HG03571 (cell line): ENCODE results near the gene LRRC41.
A peak's percentile ranks its signal among the peaks of the same experiment; 100 is the strongest.
"Not testable (repeated sequence)": the region's sequence is repeated elsewhere in the genome, so short reads cannot be mapped to it uniquely, and the experiment has no call there.

Source experiments
- ATAC-seq: cut with Tn5 transposase; IDR thresholded peaks from one replicate; pipeline ENCODE4 v1.9.1; 2021; ENCODE audit not compliant: unreplicated experiment

LRRC41 gene

DNA sequence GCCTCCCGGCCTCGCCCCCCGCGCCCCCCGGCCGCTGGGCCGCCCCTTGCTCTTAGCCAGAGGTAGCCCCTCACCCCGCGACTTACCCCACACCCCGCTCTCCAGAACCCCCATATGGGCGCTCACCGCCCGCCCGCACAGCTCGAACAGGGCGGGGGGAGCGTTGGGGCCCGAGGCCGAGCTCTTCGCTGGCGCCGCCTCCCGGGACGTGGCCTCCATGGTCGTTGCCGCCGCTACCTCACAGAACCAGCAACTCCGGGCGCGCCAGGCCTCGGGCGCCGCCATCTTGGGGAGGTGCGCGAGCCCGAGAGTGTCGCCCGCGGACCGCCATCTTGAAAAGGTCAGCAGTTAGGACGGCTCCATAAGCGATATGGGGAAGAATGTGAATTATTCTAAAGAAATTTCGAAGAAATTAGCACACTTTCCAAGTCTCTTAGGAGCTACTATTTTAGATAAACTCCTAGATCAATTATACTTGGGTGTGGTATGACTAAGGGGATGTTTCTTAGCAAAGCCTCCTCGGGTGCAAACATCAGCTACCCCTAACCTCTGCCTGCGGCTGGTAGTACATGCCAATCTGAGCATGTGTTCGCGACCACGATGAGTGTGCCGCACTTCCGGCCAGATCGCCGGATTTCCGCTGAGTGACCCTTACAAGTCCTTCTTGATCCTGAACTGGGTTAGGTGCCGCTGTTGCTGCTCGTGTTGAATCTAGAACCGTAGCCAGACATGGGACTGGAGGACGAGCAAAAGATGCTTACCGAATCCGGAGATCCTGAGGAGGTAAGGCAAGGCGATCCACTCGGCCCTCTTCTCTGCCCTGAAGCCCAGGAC is at the start of gene LRRC41, which contains the start of gene UQCRH:
Gene LRRC41, minus strand, starts transcription at position 579 of the 834 bp plus-strand sequence. Its CDS starts 294 bp downstream, at position 285.
Gene UQCRH, plus strand, starts transcription at position 661 of the 834 bp plus-strand sequence. Its CDS starts 69 bp downstream, at position 730.
- ATAC-seq: peak; percentile 76

DNA sequence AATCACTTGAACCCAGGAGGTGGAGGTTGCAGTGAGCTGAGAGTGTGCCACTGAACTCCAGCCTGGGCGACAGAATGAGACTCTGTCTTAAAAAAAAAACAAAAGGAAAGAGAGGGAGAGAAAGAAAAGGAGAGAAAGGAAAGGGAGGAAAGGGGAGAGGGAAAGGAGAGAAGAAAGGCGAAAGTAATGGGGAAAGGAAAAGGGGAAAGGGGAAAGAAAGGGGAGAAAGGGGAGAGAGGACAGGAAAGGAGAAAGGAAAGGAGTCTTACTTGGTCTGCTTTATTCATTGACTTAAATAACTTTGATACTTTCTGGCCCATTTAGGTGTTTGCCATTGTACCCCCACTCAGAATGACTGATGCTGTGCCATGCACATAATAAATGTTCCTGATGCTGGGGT is 48.9 kb upstream of the LRRC41 start:
- no peak for ATAC-seq

DNA sequence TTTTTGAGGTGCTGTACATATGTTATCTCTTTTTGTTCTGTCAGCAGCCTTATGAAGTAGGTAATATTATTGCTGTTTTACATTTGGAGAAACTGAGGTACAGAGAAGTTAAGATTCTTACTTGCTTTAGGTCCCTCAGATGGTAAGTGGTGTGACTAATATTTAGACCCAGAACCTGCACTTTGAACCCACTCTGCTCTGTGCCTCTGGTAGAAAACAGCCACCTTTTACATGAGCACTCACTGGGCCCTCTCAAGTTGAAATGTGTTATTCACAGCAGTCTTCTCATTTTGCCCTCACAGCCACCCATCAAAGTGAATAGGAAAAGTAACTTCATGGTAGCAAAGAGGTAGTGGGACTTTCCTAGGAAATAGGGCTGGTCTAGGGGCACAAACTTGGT is 41.9 kb upstream of the LRRC41 start:
- ATAC-seq: no peak

DNA sequence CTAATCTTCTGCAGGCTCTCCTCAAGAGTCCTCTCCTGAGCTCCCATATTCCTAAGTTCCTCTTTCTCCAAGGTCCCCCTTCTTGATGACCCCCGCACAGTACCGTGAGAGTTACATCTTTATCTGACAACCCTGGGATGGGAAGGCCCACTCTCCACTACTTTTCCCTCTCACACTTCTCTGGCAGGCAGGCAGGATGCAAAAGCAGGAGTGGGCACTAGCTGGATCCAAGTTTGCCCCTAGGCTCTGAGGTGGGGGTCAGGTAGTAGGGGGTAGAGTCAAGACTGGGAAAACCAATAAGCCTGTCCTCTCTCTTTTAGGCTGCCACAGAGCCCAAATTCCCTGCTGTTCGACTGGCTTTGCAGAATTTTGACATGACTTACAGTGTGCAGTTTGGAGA is 41.1 kb upstream of the LRRC41 start:
- no peak for ATAC-seq

DNA sequence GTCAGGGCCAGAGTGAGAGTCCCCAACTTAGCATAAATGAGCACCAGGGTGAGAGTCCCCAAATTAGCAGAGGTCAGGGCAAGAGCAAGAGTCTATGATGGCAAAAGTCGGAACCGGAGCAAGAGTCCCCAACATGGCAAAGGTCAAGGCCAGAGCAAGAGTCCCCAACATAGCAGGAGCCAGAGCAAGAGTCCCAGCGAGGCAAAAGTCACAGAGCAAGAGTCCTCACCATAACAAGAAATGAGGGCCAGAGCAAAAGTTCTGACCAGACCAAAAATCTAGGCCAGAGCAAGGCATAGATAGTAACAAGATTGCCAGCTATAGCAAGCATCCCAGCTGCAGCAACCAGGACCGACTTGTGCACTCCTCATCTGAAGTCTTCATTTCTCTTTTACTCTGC is 40.3 kb upstream of the LRRC41 start:
- ATAC-seq: no peak

DNA sequence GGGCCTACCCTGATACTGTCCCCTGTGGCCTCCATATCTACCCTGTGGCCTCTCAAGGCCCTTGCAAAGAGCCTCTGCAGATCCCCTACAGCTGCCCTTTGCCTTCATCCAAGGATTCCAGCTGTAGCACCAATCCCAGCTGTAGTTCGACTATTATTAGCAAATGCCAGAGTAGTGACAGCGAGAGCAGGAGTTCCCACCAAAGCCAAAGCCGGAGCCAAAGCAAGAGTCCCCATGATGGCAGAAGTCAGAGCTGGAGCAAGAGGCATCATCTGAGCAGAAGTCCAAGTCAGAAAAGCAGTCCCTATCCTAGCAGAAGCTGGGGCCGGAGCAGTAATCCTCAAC is 39.9 kb upstream of the LRRC41 start:
- ATAC-seq: no peak

DNA sequence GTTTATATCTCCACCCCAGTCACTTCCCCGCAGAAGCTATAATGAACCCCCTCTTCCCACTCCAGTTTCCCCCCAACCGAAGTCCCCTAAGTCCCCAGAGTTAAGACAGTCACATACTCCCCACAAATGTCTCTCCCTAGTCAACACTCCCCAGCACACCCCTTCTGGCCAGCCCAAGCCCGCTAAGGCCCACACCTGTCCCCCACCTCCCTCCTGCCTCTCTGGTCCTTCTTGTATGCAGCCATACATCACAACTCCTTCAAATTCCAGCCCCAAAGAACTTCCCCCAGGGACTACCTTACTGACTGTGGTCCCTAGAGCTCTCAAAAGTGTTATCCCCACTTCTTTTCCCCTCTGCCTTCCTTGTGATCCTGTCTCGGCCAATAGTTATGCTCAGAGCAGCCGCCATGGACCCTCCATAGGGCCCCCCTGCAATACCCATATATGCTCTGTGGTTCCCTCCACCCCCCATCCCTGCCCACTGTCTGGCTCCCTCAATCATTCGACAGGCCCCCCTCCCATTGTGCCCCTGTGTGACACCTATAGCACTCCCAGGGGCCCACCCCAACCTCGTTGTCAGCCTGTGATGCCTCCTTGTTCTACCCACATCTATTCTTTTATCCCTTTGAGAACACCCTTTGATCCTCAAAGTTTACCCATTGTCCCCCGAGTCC is 39.4 kb upstream of the LRRC41 start:
- no peak for ATAC-seq

DNA sequence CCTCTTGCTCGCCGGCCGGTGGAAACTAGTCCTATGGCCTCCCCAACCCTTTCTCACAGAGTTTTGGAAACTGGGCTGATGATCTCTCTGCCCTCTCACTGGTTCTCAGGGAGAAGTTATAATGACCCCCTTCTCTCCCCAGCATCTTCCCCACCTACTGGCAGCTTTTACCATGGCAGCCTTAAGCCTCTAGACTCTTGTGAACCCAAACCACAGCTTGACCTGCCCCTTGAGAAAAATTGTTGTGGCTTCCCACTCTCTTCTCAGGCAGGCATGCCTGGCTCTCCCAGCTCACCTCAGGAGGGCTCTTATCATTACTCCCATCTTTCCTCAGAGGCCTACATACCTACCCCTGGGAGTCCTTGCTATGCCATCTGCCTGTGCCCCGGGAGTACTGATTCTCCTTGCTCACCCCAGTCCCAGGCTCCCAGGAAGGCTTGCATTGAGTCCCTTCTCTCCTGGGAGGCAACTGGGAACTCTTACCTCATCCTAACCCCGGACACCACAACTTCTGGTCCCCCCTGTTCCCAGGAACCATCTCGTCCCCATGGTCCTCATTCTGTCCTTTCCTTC is 38.8 kb upstream of the LRRC41 start:
- ATAC-seq: no peak

DNA sequence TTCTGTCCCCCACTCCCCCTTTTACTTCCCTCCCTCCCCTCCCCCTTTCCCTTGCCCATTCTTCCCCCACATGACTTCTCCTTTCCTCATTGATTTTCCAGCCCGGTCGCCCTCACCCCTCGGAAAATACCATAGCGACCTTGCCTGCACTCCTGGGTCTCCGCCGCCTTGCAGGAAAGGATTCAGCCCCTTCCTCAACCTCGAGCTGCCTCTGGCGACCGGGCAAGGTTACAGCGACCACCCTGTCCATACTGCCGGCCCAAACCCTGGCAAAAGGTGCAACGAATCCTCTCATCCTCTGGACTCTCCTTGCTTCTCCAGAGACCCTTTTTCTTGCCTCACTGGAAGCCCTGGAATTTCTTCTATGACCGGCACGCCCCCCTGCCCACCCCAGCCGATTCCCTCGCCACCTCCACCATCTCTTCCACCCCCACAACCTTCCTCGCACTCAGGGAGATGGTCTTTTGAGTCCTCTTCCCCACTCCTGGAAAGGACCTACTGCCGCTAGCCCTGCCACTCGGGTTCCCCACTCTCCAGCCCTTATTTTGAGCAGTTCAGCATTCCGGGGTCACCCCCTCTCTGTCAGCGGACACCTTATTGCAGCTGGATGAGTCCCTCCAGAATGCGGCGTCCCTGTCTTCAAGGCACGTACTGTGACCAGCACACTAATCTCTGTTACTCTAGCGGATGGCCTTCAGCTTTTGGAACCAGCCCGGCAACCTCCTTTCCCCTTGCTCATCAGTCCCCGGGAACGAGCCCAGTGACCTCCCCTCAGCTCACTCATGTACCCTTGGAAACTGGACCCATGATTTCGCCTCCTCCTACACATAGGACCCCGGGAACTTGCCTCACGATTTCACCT is 38.0 kb upstream of the LRRC41 start:
- no peak for ATAC-seq

DNA sequence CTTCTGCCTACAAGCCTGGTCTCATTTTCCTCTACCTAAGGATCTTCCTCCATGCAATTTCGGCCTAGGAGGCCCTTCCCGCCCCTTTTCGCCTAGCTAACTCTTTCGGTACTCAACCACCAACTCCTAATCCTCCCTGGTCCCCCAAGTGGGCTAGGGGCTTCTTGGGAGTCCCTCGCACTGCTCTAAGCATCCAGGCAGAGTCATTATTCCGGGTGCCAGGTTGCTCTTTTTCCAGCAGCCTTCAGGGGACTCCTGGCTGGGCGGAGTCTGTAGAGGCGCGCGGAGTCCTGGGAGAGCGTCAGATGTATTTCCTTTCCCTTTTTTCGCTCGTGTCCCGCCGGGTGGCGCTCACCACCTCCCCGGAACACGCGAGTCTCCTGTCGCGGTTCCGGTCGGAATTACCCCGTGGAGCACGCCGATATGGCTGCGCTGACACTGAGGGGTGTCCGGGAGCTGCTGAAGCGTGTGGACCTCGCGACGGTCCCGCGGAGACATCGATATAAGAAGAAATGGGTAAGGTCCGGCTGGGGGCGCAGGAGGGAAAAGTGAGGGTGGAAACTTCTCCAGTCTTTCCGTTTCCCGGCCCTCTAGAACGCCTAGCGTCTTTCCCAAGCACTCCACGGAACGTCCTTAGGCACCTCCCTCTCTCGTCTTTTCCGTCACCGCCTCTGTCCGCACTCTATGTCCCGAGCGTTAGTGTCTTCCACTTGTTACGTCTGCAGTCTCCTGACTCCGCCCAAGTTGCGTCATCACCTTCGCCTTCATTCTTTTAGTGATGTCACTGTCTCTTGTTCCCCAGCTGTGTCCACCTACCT is 37.2 kb upstream of the LRRC41 start, which contains the start of gene NSUN4:
Gene NSUN4, plus strand, starts transcription at position 404 of the 818 bp plus-strand sequence. Its CDS starts 20 bp downstream, at position 424.
- ATAC-seq: peak; percentile 80

GRCh38 chr1:46337409-46337808 is 34.0 kb upstream of the LRRC41 start:
- not testable (repeated sequence) for ATAC-seq

- ATAC-seq: no peak
Measured at GRCh38 chr1:46335081-46335480, 31.7 kb upstream of the LRRC41 start.

GRCh38 chr1:46334030-46334384 is 30.6 kb upstream of the LRRC41 start:
- no peak for ATAC-seq

DNA sequence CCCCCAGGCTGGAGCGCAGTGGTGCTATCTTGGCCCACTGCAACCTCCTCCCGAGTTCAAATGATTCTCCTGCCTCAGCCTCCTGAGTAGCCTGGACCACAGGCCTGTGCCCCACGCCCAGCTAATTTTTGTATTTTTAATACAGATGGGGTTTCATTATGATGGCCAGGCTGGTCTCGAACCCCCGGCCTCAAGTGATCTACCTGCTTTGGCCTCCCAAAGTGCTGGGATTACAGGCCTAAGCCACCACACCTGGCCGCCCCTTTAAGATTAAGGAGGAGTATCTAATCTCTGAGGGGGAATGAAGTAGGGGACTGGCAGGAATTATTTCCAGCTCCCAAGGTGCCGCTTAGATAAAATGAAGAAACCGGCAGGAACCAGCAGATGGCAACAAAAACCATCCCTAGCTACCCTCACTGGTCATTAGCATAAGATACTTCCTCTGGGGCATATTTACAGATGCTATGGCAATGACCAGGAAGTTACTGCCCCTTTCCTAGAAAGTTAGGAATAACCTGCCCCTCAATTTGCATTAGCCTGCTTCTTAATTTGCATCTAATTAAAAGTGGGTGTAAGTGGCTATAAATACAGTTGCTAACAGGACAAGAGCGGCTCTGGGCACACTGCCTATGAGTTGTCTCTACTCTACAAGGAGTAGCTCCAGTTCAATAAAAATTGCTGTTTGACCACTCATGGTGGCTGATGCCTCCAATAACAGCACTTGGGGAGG is 30.0 kb upstream of the LRRC41 start:
- no peak for ATAC-seq

DNA sequence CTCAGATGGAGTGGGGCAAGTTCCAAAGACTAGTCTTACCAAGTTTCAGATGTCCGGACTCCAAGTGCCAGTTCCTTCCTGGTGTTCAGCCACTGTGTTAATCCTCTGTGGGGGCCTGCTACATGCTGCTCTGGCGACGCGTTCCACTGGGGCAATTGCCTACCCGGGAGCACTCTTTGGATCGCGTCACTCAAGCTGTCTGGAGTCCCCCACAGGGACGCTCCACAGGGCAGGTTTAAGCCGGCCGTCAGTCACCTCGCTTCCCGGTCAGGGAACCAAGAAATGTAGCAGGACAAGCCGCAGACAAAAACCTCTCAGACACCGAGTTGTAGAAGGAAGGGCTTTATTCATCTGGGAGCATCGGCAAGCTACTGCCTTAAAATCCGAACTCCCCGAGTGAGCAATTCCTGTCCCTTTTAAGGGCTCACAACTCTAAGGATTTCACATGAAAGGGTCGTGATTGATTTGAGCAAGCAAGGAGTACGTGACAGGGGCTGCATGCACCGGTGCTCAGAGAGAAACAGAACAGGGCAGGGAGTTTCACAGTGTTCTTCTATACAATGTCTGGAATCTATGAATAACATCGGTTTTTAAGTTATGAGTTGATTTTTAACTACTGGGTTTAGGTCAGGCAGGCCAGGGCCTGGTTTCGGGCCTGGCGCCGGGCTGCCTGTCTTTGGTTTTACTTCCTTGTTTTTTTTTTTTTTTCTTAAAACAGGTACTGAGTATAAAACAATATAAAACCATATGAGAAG is 28.5 kb upstream of the LRRC41 start:
- ATAC-seq: not testable (repeated sequence)

- ATAC-seq: not testable (repeated sequence)
Measured at GRCh38 chr1:46330381-46330780, 27.0 kb upstream of the LRRC41 start.

GRCh38 chr1:46329807-46330206 is 26.4 kb upstream of the LRRC41 start:
- not testable (repeated sequence) for ATAC-seq

GRCh38 chr1:46328182-46328581 is 24.8 kb upstream of the LRRC41 start:
- not testable (repeated sequence) for ATAC-seq
